Effector CD4-positive, alpha-beta T cell (primary cell): ENCODE measurements around the gene SLC1A1.

Experiments
- DNase-seq: peaks from one replicate; pipeline ENCODE4 v3.0.0-alpha.2; 2020

The SLC1A1 gene

DNA sequence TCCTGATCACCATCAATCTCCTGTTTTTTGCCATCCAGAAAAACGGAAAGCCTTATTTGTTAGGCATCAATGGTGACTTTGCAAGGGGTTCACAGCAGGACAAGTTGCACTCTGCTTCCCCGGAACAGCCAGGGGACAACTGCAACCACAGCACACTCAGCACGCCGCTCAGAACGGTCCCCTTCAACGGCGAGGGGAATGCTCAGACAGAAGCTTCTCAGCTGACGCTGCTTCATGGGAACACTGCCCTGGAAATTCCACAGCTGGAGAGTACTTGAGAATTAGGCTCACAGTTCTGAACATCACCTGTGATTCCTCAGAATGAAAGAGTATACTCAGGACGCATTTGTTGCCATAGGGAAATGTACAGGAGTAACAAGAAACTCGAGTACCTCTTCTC is 131.7 kb downstream of the SLC1A1 start:
- DNase-seq: no peak

DNA sequence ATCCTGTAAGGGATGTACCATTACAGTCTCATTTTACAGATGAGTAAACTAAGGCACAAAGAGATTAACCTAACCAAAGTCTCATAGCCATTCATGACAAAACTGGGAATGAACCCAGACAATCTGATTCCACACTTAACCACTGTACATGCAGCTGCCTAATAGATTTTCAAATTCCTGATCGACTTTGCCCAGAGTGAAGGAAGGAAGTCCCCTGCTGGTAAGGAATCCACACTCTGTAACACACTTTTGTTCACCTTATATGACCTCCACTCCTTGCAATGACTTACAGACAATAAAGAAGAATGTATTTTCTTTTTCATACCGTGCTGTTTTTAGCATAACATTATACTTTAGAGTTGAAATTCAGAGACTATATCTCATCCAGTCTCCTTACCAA is 140.6 kb downstream of the SLC1A1 start:
- DNase-seq: no peak
